Measurements from ENCODE around the gene MYOT.

- TF ChIP-seq CTCF (IDR thresholded peaks at IDR 0.05) (no peak), EP300 (IDR thresholded peaks at IDR 0.05) (no peak)
Measured at GRCh38 chr5:137834498-137835049, 33.1 kb upstream of the MYOT start.
